KMS-11 (cell line): ENCODE measurements around the gene AFG3L2.
"Not testable (repeated sequence)": the region's sequence is repeated elsewhere in the genome, so short reads cannot be mapped to it uniquely, and the experiment has no call there.

ENCODE experiments used
- H2AFZ ChIP-seq: fragments of 200-600 bp; sonication (generic); 2 replicates; pipeline ENCODE4 v1.6.1; 2016; ENCODE audit warnings: antibody characterized with exemption, mixed run types, low read depth
- H3K27ac ChIP-seq: fragments of 200-600 bp; sonication (generic); 2 replicates; pipeline ENCODE4 v1.6.1; 2016; ENCODE audit warnings: mild to moderate bottlenecking, mixed run types
- H3K27me3 ChIP-seq: fragments of 200-600 bp; sonication (generic); 2 replicates; pipeline ENCODE4 v1.6.1; 2017; ENCODE audit warnings: mild to moderate bottlenecking, low read depth, mixed run types, moderate library complexity; ENCODE audit not compliant: insufficient read depth
- H3K36me3 ChIP-seq: fragments of 200-600 bp; sonication (generic); 2 replicates; pipeline ENCODE4 v1.6.1; 2017; ENCODE audit warnings: mild to moderate bottlenecking, mixed run types; ENCODE audit not compliant: insufficient read depth
- H3K4me1 ChIP-seq: fragments of 200-600 bp; sonication (generic); 2 replicates; pipeline ENCODE4 v1.6.1; 2016; ENCODE audit warnings: mild to moderate bottlenecking, low read depth, mixed run types; ENCODE audit not compliant: poor library complexity, severe bottlenecking
- H3K4me2 ChIP-seq: fragments of 200-600 bp; sonication (generic); 2 replicates; pipeline ENCODE4 v1.7.0; 2016; ENCODE audit warnings: mild to moderate bottlenecking, mixed run types
- H3K4me3 ChIP-seq: fragments of 200-600 bp; sonication (generic); IDR thresholded peaks from 2 replicates; pipeline ENCODE4 v1.6.1; 2017; ENCODE audit warnings: low read depth, low read length, mixed read lengths; ENCODE audit not compliant: insufficient read depth
- H3K79me2 ChIP-seq: fragments of 200-600 bp; sonication (generic); 2 replicates; pipeline ENCODE4 v1.6.1; 2016; ENCODE audit warnings: low read depth, mixed run types; ENCODE audit not compliant: insufficient read depth
- H3K9ac ChIP-seq: fragments of 200-600 bp; sonication (generic); 2 replicates; pipeline ENCODE4 v1.6.1; 2016; ENCODE audit warnings: mild to moderate bottlenecking, mixed run types
- H4K20me1 ChIP-seq: fragments of 200-600 bp; sonication (generic); 2 replicates; pipeline ENCODE4 v1.6.1; 2016; ENCODE audit warnings: mild to moderate bottlenecking, mixed run types; ENCODE audit not compliant: insufficient read depth
- CTCF ChIP-seq: fragments of 200-600 bp; sonication (generic); conservative IDR thresholded peaks from 2 replicates; pipeline ENCODE4 v1.6.1; 2017; ENCODE audit warnings: low read depth, mild to moderate bottlenecking, antibody characterized with exemption, low read length, moderate library complexity, mixed read lengths

Gene AFG3L2

GRCh38 chr18:12391487-12392165 lies 14.6 kb upstream of the AFG3L2 start:
- H3K4me2 ChIP-seq = no peak overlapping the region
- TF ChIP-seq CTCF = peak; percentile 84
- H4K20me1 ChIP-seq = no peaks in the 10 kb centered on the region
- no peak overlapping the region for H3K9ac ChIP-seq
- no peaks in the 10 kb centered on the region for H3K36me3 ChIP-seq
- H3K27ac ChIP-seq = no peak overlapping the region
- H3K79me2 ChIP-seq = no peaks in the 10 kb centered on the region
- H2AFZ ChIP-seq = no peak overlapping the region
- H3K4me1 ChIP-seq = peaks cover 15% of the 10 kb centered on the region
- H3K4me3 ChIP-seq = no peak overlapping the region
- no peaks in the 10 kb centered on the region for H3K27me3 ChIP-seq

GRCh38 chr18:12388442-12388841 lies 11.4 kb upstream of the AFG3L2 start:
- no peak for TF ChIP-seq CTCF
- H3K4me2 ChIP-seq = no peak overlapping the region
- H3K27me3 ChIP-seq = no peaks in the 10 kb centered on the region
- no peak overlapping the region for H2AFZ ChIP-seq
- H3K36me3 ChIP-seq = no peaks in the 10 kb centered on the region
- H3K27ac ChIP-seq = no peak overlapping the region
- no peak overlapping the region for H3K4me3 ChIP-seq
- peaks cover 8% of the 10 kb centered on the region for H3K4me1 ChIP-seq
- H3K79me2 ChIP-seq = no peaks in the 10 kb centered on the region
- no peaks in the 10 kb centered on the region for H4K20me1 ChIP-seq
- H3K9ac ChIP-seq = no peak overlapping the region

- H3K79me2 ChIP-seq = no peaks in the 10 kb centered on the region
- no peaks in the 10 kb centered on the region for H3K36me3 ChIP-seq
- TF ChIP-seq CTCF = no peak
- H3K4me2 ChIP-seq = no peak overlapping the region
- H3K4me1 ChIP-seq = no peaks in the 10 kb centered on the region
- no peaks in the 10 kb centered on the region for H3K27me3 ChIP-seq
- H3K4me3 ChIP-seq = no peak overlapping the region
- H3K9ac ChIP-seq = no peak overlapping the region
- no peak overlapping the region for H2AFZ ChIP-seq
- H4K20me1 ChIP-seq = no peaks in the 10 kb centered on the region
- no peak overlapping the region for H3K27ac ChIP-seq
Observed at GRCh38 chr18:12384261-12384660, 7.2 kb upstream of the AFG3L2 start.

- not testable (repeated sequence) for H3K9ac ChIP-seq, H3K79me2 ChIP-seq, H3K36me3 ChIP-seq
Observed at GRCh38 chr18:12383759-12384158, 6.7 kb upstream of the AFG3L2 start.

GRCh38 chr18:12382221-12382814 lies 5.3 kb upstream of the AFG3L2 start:
- H2AFZ ChIP-seq, H3K36me3 ChIP-seq, H3K27ac ChIP-seq, H3K9ac ChIP-seq, H3K4me1 ChIP-seq, H3K27me3 ChIP-seq, H3K79me2 ChIP-seq, H3K4me3 ChIP-seq, H3K4me2 ChIP-seq, H4K20me1 ChIP-seq: not testable (repeated sequence)

More at GRCh38 chr18:12383759-12384158, 6.7 kb upstream of the AFG3L2 start:
- not testable (repeated sequence) for H3K4me2 ChIP-seq, H3K27me3 ChIP-seq, H3K4me3 ChIP-seq, H2AFZ ChIP-seq, H3K4me1 ChIP-seq, H3K27ac ChIP-seq, H4K20me1 ChIP-seq

- Histone ChIP-seq H3K4me2 (peak overlapping the region; percentile 69), H3K79me2 (peaks cover 35% of the 10 kb centered on the region), H3K9ac (peak overlapping the region; percentile 47; the same call in 1 of the 2 replicates), H3K4me1 (peaks cover 15% of the 10 kb centered on the region), H2AFZ (peak overlapping the region; percentile 84)
- not testable (repeated sequence) for H4K20me1 ChIP-seq, H3K36me3 ChIP-seq, H3K27me3 ChIP-seq, H3K27ac ChIP-seq, H3K4me3 ChIP-seq
Observed at GRCh38 chr18:12378198-12378558, 1.2 kb upstream of the AFG3L2 start.
